Erythroblast (primary cell): Measurements from ENCODE around the gene ASB6.

Experiments used
- GATA1 ChIP-seq: IDR thresholded peaks from 2 replicates; pipeline ENCODE4 v1.6.1; 2011; ENCODE audit warnings: low read depth, mild to moderate bottlenecking, control low read depth, low read length, moderate library complexity
- POLR2A ChIP-seq: IDR thresholded peaks from 2 replicates; pipeline ENCODE4 v1.6.1; 2011; ENCODE audit warnings: mild to moderate bottlenecking, low read length

DNA sequence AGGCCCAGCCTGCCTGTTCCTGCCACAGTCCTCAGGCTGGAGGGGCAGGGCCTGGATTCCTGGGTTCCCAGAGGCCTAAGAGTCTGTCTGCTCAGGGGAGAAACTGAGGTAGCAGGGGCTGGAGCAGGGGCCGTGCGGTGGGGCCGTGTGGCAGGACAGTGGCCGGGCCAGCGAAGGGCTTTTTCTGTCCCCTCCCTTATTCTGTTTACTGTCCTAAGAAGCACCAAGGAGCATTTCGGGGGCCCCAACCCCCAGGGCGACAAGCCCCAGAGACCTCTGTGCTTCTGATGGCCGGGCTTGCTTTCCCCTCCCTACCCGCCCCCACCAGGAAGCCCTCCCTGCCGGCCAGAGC is 6.8 kb upstream of the ASB6 start:
- no peak for TF ChIP-seq POLR2A
- TF ChIP-seq GATA1: no peak
